OCI-LY1 (cell line): ENCODE results near the gene ADAM8.

Source experiments
- H2AFZ ChIP-seq: fragments of 200-600 bp; sonication (generic), shearing (Covaris generic); 2 replicates; pipeline ENCODE4 v1.6.0; 2014; ENCODE audit warnings: antibody characterized with exemption, mild to moderate bottlenecking, low read length
- H3F3A ChIP-seq: fragments of 200-600 bp; sonication (generic), shearing (Covaris generic); 2 replicates; pipeline ENCODE4 v1.6.0; 2014; ENCODE audit warnings: mild to moderate bottlenecking, antibody characterized with exemption, low read length, moderate library complexity; ENCODE audit not compliant: insufficient read depth
- H3K27ac ChIP-seq: fragments of 200-600 bp; sonication (generic); 2 replicates; pipeline ENCODE4 v1.5.1; 2014; ENCODE audit warnings: low read length, mixed run types, mild to moderate bottlenecking, low read depth; ENCODE audit not compliant: poor library complexity, severe bottlenecking
- H3K27me3 ChIP-seq: fragments of 200-600 bp; sonication (generic); 2 replicates; pipeline ENCODE4 v1.6.0; 2014; ENCODE audit warnings: antibody characterized with exemption, mild to moderate bottlenecking, low read length, moderate library complexity; ENCODE audit not compliant: insufficient read depth
- H3K36me3 ChIP-seq: fragments of 200-600 bp; sonication (generic); 2 replicates; pipeline ENCODE4 v1.6.1; 2014; ENCODE audit warnings: mild to moderate bottlenecking, antibody characterized with exemption, low read length, moderate library complexity, mixed read lengths; ENCODE audit not compliant: insufficient read depth
- H3K4me1 ChIP-seq: fragments of 200-600 bp; sonication (generic); 2 replicates; pipeline ENCODE4 v1.5.1; 2014; ENCODE audit warnings: mild to moderate bottlenecking, low read length, moderate library complexity; ENCODE audit not compliant: insufficient read depth, severe bottlenecking
- H3K4me2 ChIP-seq: fragments of 200-600 bp; sonication (generic), shearing (Covaris generic); 2 replicates; pipeline ENCODE4 v1.6.1; 2014; ENCODE audit warnings: low read length
- H3K4me3 ChIP-seq: fragments of 200-600 bp; sonication (generic); 2 replicates; pipeline ENCODE4 v1.5.1; 2014; ENCODE audit warnings: low read length, low read depth, mild to moderate bottlenecking, mixed read lengths; ENCODE audit not compliant: poor library complexity, severe bottlenecking
- H3K79me2 ChIP-seq: fragments of 200-600 bp; shearing (Covaris generic); 2 replicates; pipeline ENCODE4 v1.6.1; 2016; ENCODE audit warnings: mixed run types, low read length, mixed read lengths; ENCODE audit not compliant: insufficient read depth
- H3K9ac ChIP-seq: fragments of 200-600 bp; sonication (generic), shearing (Covaris generic); 2 replicates; pipeline ENCODE4 v1.6.1; 2014; ENCODE audit warnings: mild to moderate bottlenecking, low read length, mixed read lengths
- H3K9me2 ChIP-seq: fragments of 200-600 bp; sonication (generic), shearing (Covaris generic); 2 replicates; pipeline ENCODE4 v1.6.1; 2014; ENCODE audit warnings: low read depth, mild to moderate bottlenecking, low read length, mixed read lengths
- H3K9me3 ChIP-seq: fragments of 200-600 bp; shearing (Covaris generic); 2 replicates; pipeline ENCODE4 v1.6.1; 2014; ENCODE audit warnings: low read length, mixed read lengths
- H4K20me1 ChIP-seq: fragments of 200-600 bp; sonication (generic), shearing (Covaris generic); 2 replicates; pipeline ENCODE4 v1.6.0; 2016; ENCODE audit warnings: mild to moderate bottlenecking, low read length; ENCODE audit not compliant: insufficient read depth
- EZH2 ChIP-seq: fragments of 200-600 bp; sonication (generic), shearing (Covaris generic); IDR thresholded peaks from 2 replicates; pipeline ENCODE4 v1.8.0; 2017; ENCODE audit warnings: borderline replicate concordance, mixed run types, mild to moderate bottlenecking, antibody characterized with exemption, low read length, moderate library complexity, mixed read lengths
- TF ChIP-seq, protein P1 (sequence below): fragments of 200-600 bp; sonication (generic), shearing (Covaris generic); IDR thresholded peaks from 2 replicates; pipeline ENCODE4 v1.5.1; 2017; ENCODE audit warnings: mild to moderate bottlenecking, antibody characterized with exemption, low read length, moderate library complexity, mixed read lengths

Gene ADAM8

DNA sequence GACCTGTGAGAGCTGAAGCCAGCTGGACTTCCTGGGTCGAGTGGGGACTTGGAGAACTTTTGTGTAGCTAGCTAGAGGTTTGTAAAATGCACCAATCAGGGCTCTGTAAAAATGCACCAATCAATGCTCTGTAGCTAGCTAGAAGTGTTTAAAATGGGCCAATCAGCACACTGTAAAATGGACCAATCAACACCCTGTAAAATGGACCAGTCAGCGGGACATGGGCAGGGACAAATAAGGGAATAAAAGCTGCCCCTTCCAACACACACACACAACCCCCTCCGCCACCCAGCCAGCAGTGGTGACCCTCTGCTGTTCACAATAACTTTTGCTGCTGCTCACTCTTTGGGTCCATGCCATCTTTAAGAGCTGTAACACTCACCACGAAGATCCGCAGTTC, 39.2 kb upstream of the ADAM8 start:
- H3K36me3 ChIP-seq: peaks cover 20% of the 10 kb centered on the region
- no peaks in the 10 kb centered on the region for H3K9me2 ChIP-seq
- H4K20me1 ChIP-seq: no peaks in the 10 kb centered on the region
- no peaks in the 10 kb centered on the region for H3K27me3 ChIP-seq
- no peak overlapping the region for H3K27ac ChIP-seq
- peaks cover 20% of the 10 kb centered on the region for H3K4me1 ChIP-seq
- no peaks in the 10 kb centered on the region for H3F3A ChIP-seq
- TF ChIP-seq, protein P1, sequence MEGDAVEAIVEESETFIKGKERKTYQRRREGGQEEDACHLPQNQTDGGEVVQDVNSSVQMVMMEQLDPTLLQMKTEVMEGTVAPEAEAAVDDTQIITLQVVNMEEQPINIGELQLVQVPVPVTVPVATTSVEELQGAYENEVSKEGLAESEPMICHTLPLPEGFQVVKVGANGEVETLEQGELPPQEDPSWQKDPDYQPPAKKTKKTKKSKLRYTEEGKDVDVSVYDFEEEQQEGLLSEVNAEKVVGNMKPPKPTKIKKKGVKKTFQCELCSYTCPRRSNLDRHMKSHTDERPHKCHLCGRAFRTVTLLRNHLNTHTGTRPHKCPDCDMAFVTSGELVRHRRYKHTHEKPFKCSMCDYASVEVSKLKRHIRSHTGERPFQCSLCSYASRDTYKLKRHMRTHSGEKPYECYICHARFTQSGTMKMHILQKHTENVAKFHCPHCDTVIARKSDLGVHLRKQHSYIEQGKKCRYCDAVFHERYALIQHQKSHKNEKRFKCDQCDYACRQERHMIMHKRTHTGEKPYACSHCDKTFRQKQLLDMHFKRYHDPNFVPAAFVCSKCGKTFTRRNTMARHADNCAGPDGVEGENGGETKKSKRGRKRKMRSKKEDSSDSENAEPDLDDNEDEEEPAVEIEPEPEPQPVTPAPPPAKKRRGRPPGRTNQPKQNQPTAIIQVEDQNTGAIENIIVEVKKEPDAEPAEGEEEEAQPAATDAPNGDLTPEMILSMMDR: no peak
- no peak for TF ChIP-seq EZH2
- H2AFZ ChIP-seq: no peak overlapping the region
- no peak overlapping the region for H3K4me2 ChIP-seq
- no peak overlapping the region for H3K9ac ChIP-seq
- H3K79me2 ChIP-seq: no peaks in the 10 kb centered on the region
- H3K4me3 ChIP-seq: no peak overlapping the region
- H3K9me3 ChIP-seq: no peaks in the 10 kb centered on the region

DNA sequence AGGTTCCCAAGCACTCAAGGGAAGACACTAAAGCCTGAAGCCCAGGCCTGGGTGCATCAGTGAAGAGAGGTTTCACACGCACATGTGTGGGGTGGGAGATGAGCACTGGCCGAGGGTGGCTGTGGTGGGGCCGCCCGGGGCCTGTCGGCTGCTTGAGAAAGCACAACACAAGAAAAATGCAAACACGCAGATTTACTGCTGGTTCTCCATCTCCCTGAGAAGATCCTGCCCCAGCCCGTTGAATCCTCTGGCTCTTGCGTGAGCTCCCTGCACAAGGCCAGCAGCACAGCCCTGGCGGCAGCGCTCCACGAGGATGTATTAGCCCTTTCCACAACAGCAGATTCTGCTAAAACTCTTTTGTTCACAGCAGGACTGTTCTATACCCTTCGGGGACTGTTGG, 38.2 kb upstream of the ADAM8 start:
- no peaks in the 10 kb centered on the region for H3K79me2 ChIP-seq
- H3K4me2 ChIP-seq: no peak overlapping the region
- H3K4me1 ChIP-seq: peaks cover 20% of the 10 kb centered on the region
- no peak overlapping the region for H2AFZ ChIP-seq
- peaks cover 30% of the 10 kb centered on the region for H3K36me3 ChIP-seq
- no peak for TF ChIP-seq EZH2
- TF ChIP-seq, protein P1: no peak
- peak overlapping the region; percentile 46 for H3K27ac ChIP-seq
- H3K4me3 ChIP-seq: no peak overlapping the region
- no peaks in the 10 kb centered on the region for H3K9me3 ChIP-seq
- no peaks in the 10 kb centered on the region for H4K20me1 ChIP-seq
- no peaks in the 10 kb centered on the region for H3K9me2 ChIP-seq
- no peaks in the 10 kb centered on the region for H3K27me3 ChIP-seq
- H3K9ac ChIP-seq: no peak overlapping the region
- H3F3A ChIP-seq: no peaks in the 10 kb centered on the region

DNA sequence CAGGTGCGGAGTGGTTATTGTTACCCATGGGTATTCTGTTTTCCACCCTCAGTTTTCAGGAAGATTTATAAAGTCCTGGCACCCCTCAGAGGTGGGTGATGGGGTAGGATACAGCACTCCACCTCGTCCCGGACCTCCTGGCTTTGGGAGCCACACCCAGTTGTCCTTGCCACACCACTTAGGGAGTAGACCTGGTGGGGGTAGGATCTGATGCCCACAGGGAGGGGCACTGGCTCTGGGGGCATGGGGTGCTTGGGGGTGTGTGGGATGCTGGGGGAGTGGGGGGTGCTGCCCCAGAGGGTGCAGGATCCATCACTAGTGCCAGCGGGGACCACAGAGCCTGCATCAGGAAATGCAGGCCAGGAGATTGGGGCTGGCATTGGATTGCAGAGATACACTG, 36.5 kb upstream of the ADAM8 start:
- Histone ChIP-seq H2AFZ (no peak overlapping the region), H3K9me2 (no peaks in the 10 kb centered on the region), H3K4me2 (no peak overlapping the region), H3K4me1 (peaks cover 14% of the 10 kb centered on the region), H3K27ac (no peak overlapping the region), H3F3A (no peaks in the 10 kb centered on the region), H3K9ac (no peak overlapping the region), H3K36me3 (peaks cover 36% of the 10 kb centered on the region), H3K9me3 (no peaks in the 10 kb centered on the region), H4K20me1 (no peaks in the 10 kb centered on the region), H3K4me3 (no peak overlapping the region), H3K27me3 (no peaks in the 10 kb centered on the region), H3K79me2 (no peaks in the 10 kb centered on the region)
- TF ChIP-seq, protein P1: no peak
- TF ChIP-seq EZH2: no peak
